ENCODE measurements around the gene ELF3. TPM values are rescaled to one million over a fixed set of nuclear protein-coding genes. Genes with fewer than 3 reads are reported as not detected.

ELF3 gene
- total and polyA plus RNA-seq, 2 of the 13 experiments (the other 11 are each of a cell fraction or from before 2014, with no cell fraction given): 11.5 to 55.1 TPM

DNA sequence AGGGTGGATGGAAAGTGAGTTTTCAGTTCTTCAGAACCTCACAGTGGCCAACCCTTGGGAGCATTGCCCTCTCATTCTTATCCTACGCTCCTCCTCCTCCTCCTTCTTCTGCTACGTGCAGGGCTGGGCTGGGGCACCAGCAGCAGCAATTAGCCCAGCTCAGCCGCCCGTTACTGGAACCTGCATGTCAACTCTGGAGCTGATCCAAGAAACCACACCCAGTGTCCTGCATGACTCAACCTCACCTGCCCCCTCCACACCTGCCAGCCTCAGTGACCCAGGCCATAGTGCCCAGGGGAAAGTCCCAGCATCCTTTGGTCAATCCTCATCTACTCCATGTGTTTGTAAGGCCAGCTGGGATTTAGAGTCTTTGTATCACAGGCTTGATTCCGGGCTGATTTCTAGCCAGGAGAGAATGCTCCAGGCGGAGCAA, 12.6 kb downstream of the ELF3 start:
- no peaks in the 10 kb centered on the region for H3K9me3 ChIP-seq (ENCODE audit: low read length)
- FAIRE-seq (no peak), ATAC-seq (no peak), DNase-seq (ENCODE audit: low spot score) (no peak)
- no peak for TF ChIP-seq ZNF17 (CRISPR knock-in tag; IDR thresholded peaks at IDR 0.05)
- TF ChIP-seq HBP1 (CRISPR knock-in tag; IDR thresholded peaks at IDR 0.05; ENCODE audit: low read depth): no peak
- no peak for TF ChIP-seq SMAD3 (CRISPR knock-in tag; IDR thresholded peaks at IDR 0.05)
- TF ChIP-seq ZNF687 (CRISPR knock-in tag; IDR thresholded peaks at IDR 0.05): peak; percentile 25
- no peak for TF ChIP-seq SOX6 (IDR thresholded peaks at IDR 0.05)
- no peak for TF ChIP-seq SOX6 (CRISPR knock-in tag; IDR thresholded peaks at IDR 0.05)
- TF ChIP-seq ZNF772 (CRISPR knock-in tag; IDR thresholded peaks at IDR 0.05): no peak
- TF ChIP-seq CENPT (CRISPR knock-in tag; IDR thresholded peaks at IDR 0.05; ENCODE audit: low read depth): no peak
- no peak for TF ChIP-seq XRCC5 (optimal IDR thresholded peaks at IDR 0.05; ENCODE audit: low read length)
- no peak for TF ChIP-seq ZNF816 (CRISPR knock-in tag; IDR thresholded peaks at IDR 0.05; ENCODE audit: borderline replicate concordance)
- TF ChIP-seq FOSL2 (CRISPR knock-in tag; IDR thresholded peaks at IDR 0.05): peak; percentile 77
- TF ChIP-seq ZEB1 (IDR thresholded peaks at IDR 0.05; ENCODE audit: insufficient replicate concordance, low read depth): peak; percentile 36
- peak in 1 of 2 experiments; percentile 15; a peak in 1 of 4 replicates for TF ChIP-seq EP300 (IDR thresholded peaks at IDR 0.05; ENCODE audit: low read depth in 2 of 2, low read length in 2 of 2)
- no peak for TF ChIP-seq EP300 (CRISPR knock-in tag; IDR thresholded peaks at IDR 0.05; ENCODE audit: borderline replicate concordance)
- peak; percentile 16; the same call in 1 of the 2 replicates for TF ChIP-seq SAP130 (CRISPR knock-in tag; IDR thresholded peaks at IDR 0.05; ENCODE audit: low read depth)
- BruUV-seq (replicated peaks): no TSS peak
- 17% methylated on average over 3 of the region's 6 CpGs for WGBS (ENCODE audit: low lambda C conversion rate)
- H3K4me1 ChIP-seq (ENCODE audit: insufficient read depth, low read length): peaks cover 34% of the 10 kb centered on the region
- no peaks in the 10 kb centered on the region for H3K27me3 ChIP-seq (ENCODE audit: control insufficient read depth in 1 of 2, insufficient read depth in 2 of 2, low read length in 2 of 2)
- in situ Hi-C loops (cut with HindIII; ENCODE audit: extremely low pct_ligation_motif_present, low pct_unique_long_range_greater_than_20kb) (no loop called here), intact Hi-C loops (cut with micrococcal nuclease; ENCODE audit: unreplicated experiment) (no loop called here)
- no peak overlapping the region for H3K4me3 ChIP-seq (replicated peaks in 1 of 3; ENCODE audit: insufficient read depth in 1 of 3, low read depth in 2 of 3, low read length in 3 of 3)
- no peak overlapping the region for H3K9ac ChIP-seq (ENCODE audit: insufficient read depth, low read depth, low read length)
- peak overlapping the region; percentile 9; the same call in 1 of the 2 replicates for H3K4me2 ChIP-seq (ENCODE audit: low read depth, low read length)
- H3K36me3 ChIP-seq (replicated peaks in 1 of 2; ENCODE audit: control insufficient read depth in 1 of 2, insufficient read depth in 2 of 2, low read length in 2 of 2): no peaks in the 10 kb centered on the region
- CTCF ChIA-PET (ENCODE audit: low intra/inter-chr PET ratio, low total read pairs): no interaction called here
- H3K79me2 ChIP-seq (ENCODE audit: insufficient read depth, low read length): no peaks in the 10 kb centered on the region
- POLR2A ChIA-PET: interaction anchor here (3.9 to 5.0 kb wide), 2 partner anchors 12 kb away, joined by 18 to 28 read pairs; partner anchors contain the start of gene ELF3
- no peak overlapping the region for H3K27ac ChIP-seq (ENCODE audit: extremely low read length, insufficient read depth, low read length)
- H4K20me1 ChIP-seq (ENCODE audit: insufficient read depth, low read length): no peaks in the 10 kb centered on the region
- no peak overlapping the region for H2AFZ ChIP-seq (ENCODE audit: low read length)
